GM12891 (cell line): ENCODE data around the gene ROBO2.

Source experiments
- POLR2A ChIP-seq: IDR thresholded peaks from 2 replicates; pipeline ENCODE4 v1.6.1; 2011; ENCODE audit warnings: low read depth, low read length, control low read depth
- POLR2AphosphoS5 ChIP-seq: IDR thresholded peaks from 2 replicates; pipeline ENCODE4 v1.6.1; 2011; ENCODE audit warnings: low read depth, low read length, control low read depth
- POU2F2 ChIP-seq: IDR thresholded peaks from 2 replicates; pipeline ENCODE4 v1.6.1; 2011; ENCODE audit warnings: low read depth, mild to moderate bottlenecking, control low read depth, low read length, moderate library complexity

DNA sequence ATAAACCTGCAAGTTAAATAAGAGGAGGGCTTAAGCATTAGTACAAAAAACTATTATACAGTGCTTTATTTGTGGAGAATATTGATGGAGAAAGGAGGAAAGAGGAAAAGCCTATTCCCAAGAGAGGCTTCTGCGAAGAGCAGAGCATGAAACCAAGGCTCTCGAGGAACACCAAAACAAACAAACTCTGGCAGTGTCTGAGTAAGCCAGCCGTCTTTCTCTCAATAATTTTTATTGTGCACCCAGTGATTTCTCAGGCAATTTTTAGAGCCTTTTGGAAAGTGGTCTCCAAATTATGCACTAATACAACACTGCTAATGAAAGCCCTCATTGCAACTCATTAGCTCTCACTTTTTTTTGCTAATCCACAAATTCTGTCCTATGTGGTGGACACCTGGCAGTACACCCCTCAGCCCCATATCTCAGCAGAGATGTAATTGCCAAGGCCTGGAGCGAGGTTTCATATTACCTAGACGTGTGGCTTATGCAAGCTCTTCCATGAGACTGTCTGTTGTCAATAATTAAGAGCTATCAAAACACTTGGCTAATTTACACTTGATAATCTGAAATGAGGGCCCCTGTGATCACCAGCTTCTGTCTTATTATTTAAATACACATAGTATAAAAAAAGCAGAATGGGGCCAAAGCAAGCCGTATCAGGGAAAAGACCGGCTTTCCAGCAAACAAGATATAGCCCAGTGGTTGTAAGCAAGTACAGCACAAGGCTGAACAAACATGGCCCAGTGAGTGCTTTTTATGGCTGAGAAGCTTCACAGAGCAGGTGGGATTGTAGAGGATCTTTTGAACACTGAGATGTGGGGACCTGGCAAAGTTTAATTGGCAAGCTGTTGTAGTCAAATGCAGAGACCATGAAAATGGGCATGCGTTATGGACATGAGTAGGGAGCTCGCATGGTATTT is 216.9 kb downstream of the ROBO2 start:
- TF ChIP-seq POLR2AphosphoS5 (no peak), POLR2A (no peak), POU2F2 (no peak)
